Measurements from ENCODE around the gene G6PC2.
A peak's percentile ranks its signal among the peaks of the same experiment; 100 is the strongest.

The G6PC2 gene

DNA sequence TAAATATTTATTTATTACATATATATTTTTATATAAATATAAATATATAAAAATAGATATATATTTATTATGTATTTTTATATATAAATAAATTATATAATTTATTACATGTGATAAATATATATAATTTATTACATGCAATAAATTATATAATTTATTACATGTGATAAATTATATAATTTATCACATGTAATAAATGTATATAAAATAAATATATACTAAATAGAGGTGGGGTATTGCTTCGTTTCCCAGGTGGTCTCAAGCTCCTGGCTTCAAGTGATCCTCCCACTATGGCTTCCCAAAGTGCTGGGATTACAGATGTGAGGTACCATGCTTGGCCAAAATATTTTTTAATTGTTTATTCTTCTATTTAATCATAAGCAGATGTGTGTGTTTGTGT, 3.6 kb upstream of the G6PC2 start:
- Histone ChIP-seq H3K36me3 (ENCODE audit: control insufficient read depth in 2 of 2, insufficient read depth in 2 of 2, low read length in 2 of 2) (no peaks in the 10 kb centered on the region), H3K4me1 (ENCODE audit: control insufficient read depth in 2 of 2, insufficient read depth in 2 of 2, low read length in 2 of 2) (no peaks in the 10 kb centered on the region), H3K9me3 (ENCODE audit: control insufficient read depth in 2 of 2, low read length in 2 of 2) (no peaks in the 10 kb centered on the region), H3K4me3 (ENCODE audit: low read length in 2 of 2) (no peak overlapping the region), H3K9ac (ENCODE audit: low read depth in 1 of 2, low read length in 2 of 2) (no peak overlapping the region), H3K27me3 (ENCODE audit: control insufficient read depth in 2 of 2, insufficient read depth in 2 of 2, low read length in 2 of 2) (no peaks in the 10 kb centered on the region), H3K27ac (ENCODE audit: low read depth in 2 of 2, low read length in 2 of 2) (no peak overlapping the region)

DNA sequence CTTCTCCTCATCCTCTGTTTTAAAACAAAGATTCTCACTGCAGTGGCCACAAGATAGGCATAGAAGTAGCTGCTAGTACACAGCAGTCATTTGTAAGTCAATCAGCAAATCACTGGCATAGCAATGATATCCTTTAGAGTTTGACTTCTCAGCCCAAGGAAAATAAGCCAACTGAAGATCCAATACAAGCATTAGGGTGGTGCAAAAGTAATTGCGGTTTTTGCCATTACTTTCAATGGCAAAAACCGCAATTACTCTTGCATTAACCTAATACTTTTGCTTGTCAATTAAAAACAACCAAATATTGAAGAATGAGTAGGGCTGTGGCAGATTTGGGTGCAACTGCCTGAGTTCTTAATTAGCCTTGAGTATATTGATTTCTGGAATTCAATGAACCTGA, 2.8 kb downstream of the G6PC2 start:
- Histone ChIP-seq H3K9ac (ENCODE audit: low read depth in 1 of 2, low read length in 2 of 2) (no peak overlapping the region), H3K27ac (ENCODE audit: low read depth in 2 of 2, low read length in 2 of 2) (no peak overlapping the region), H3K36me3 (ENCODE audit: control insufficient read depth in 2 of 2, insufficient read depth in 2 of 2, low read length in 2 of 2) (no peaks in the 10 kb centered on the region), H3K4me3 (ENCODE audit: low read length in 2 of 2) (no peak overlapping the region), H3K4me1 (ENCODE audit: control insufficient read depth in 2 of 2, insufficient read depth in 2 of 2, low read length in 2 of 2) (no peaks in the 10 kb centered on the region), H3K27me3 (ENCODE audit: control insufficient read depth in 2 of 2, insufficient read depth in 2 of 2, low read length in 2 of 2) (no peaks in the 10 kb centered on the region), H3K9me3 (ENCODE audit: control insufficient read depth in 2 of 2, low read length in 2 of 2) (no peaks in the 10 kb centered on the region)

DNA sequence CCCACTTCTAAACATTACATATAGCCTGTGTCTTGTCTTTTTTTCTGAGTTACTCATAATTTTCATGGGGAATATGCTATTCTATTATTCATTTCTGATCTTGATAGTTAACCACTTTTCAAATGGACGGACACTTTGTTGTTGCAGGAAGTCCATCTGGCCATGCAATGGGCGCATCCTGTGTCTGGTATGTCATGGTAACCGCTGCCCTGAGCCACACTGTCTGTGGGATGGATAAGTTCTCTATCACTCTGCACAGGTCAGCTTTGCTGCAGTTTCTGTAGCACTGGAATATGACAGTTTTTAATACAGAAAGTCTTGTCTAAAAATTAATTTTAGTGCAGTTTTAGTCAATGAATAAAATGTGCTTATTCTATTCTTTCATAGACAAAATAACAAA, 3.3 kb downstream of the G6PC2 start:
- no peaks in the 10 kb centered on the region for H3K36me3 ChIP-seq (ENCODE audit: control insufficient read depth in 2 of 2, insufficient read depth in 2 of 2, low read length in 2 of 2)
- H3K4me3 ChIP-seq (ENCODE audit: low read length in 2 of 2), result no peak overlapping the region

DNA sequence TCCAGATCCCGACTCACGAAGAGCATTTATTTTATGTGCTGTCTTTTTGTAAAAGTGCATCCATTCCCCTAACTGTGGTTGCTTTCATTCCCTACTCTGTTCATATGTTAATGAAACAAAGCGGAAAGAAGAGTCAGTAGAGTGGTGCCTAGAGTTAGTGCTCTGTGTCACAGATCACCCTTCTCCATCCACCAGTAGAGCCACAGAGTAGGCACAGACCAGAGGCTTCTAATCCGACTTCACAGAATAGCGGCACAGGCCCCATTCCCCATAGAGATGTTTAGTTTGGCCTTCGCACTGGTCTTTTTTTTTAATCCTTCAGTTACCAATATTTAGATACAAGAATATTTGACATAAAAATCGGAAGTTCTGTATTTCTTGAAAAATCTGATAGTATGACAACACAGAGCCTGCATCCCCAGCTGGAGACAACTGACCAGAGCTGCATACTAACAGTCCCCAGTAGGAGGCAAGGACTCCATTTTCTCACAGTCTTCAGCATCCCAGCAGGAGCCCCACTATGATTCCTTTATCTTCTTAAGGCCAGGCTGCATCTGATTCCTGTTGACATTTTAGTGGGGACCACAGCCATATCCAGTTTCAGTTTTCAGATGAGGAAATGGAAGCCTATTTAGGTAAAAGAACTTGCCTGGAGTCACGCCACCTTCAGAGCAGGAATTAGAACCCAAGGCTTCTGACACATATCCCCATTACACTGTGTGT, 7.0 kb downstream of the G6PC2 start:
- Histone ChIP-seq H3K36me3 (ENCODE audit: control insufficient read depth in 2 of 2, insufficient read depth in 2 of 2, low read length in 2 of 2) (no peaks in the 10 kb centered on the region), H3K4me1 (ENCODE audit: control insufficient read depth in 2 of 2, insufficient read depth in 2 of 2, low read length in 2 of 2) (no peaks in the 10 kb centered on the region), H3K27ac (ENCODE audit: low read depth in 2 of 2, low read length in 2 of 2) (no peak overlapping the region), H3K27me3 (ENCODE audit: control insufficient read depth in 2 of 2, insufficient read depth in 2 of 2, low read length in 2 of 2) (peaks cover 3 to 5% of the 10 kb centered on the region in 2 donors), H3K9ac (ENCODE audit: low read depth in 1 of 2, low read length in 2 of 2) (no peak overlapping the region), H3K4me3 (ENCODE audit: low read length in 2 of 2) (no peak overlapping the region), H3K9me3 (ENCODE audit: control insufficient read depth in 2 of 2, low read length in 2 of 2) (no peaks in the 10 kb centered on the region)

More for the DNA sequence above, 3.3 kb downstream of the G6PC2 start:
- Histone ChIP-seq H3K27ac (ENCODE audit: low read depth in 2 of 2, low read length in 2 of 2) (no peak overlapping the region), H3K9ac (ENCODE audit: low read depth in 1 of 2, low read length in 2 of 2) (no peak overlapping the region), H3K27me3 (ENCODE audit: control insufficient read depth in 2 of 2, insufficient read depth in 2 of 2, low read length in 2 of 2) (no peaks in the 10 kb centered on the region), H3K4me1 (ENCODE audit: control insufficient read depth in 2 of 2, insufficient read depth in 2 of 2, low read length in 2 of 2) (no peaks in the 10 kb centered on the region), H3K9me3 (ENCODE audit: control insufficient read depth in 2 of 2, low read length in 2 of 2) (no peaks in the 10 kb centered on the region)

DNA sequence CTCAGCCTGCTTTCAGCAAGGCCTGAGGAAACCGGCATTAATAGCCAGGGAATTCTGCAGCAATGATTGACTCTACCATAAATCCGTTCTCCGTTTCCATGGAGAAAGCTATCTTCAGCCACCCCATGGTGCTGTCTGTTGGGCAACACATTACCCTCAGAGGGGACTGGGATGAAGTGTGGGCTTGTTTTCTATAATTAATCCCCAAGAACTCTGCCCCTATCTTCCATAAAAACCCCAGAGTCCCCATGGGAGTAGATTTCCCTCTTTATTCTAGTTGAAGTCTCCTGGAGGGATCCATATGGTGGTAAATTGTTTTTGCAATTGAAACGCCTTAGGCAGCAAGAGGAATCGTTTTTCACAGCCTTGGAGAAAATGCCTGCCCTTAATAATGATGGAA, 9.2 kb downstream of the G6PC2 start:
- H3K27me3 ChIP-seq (ENCODE audit: control insufficient read depth in 2 of 2, insufficient read depth in 2 of 2, low read length in 2 of 2), result peaks cover 3 to 9% of the 10 kb centered on the region in 2 donors
- H3K36me3 ChIP-seq (ENCODE audit: control insufficient read depth in 2 of 2, insufficient read depth in 2 of 2, low read length in 2 of 2), result no peaks in the 10 kb centered on the region
- H3K4me3 ChIP-seq (ENCODE audit: low read length in 2 of 2), result no peak overlapping the region
- H3K9ac ChIP-seq (ENCODE audit: low read depth in 1 of 2, low read length in 2 of 2), result no peak overlapping the region
- no peaks in the 10 kb centered on the region for H3K4me1 ChIP-seq (ENCODE audit: control insufficient read depth in 2 of 2, insufficient read depth in 2 of 2, low read length in 2 of 2)
- H3K27ac ChIP-seq (ENCODE audit: low read depth in 2 of 2, low read length in 2 of 2), result no peak overlapping the region
- H3K9me3 ChIP-seq (ENCODE audit: control insufficient read depth in 2 of 2, low read length in 2 of 2), result no peaks in the 10 kb centered on the region

DNA sequence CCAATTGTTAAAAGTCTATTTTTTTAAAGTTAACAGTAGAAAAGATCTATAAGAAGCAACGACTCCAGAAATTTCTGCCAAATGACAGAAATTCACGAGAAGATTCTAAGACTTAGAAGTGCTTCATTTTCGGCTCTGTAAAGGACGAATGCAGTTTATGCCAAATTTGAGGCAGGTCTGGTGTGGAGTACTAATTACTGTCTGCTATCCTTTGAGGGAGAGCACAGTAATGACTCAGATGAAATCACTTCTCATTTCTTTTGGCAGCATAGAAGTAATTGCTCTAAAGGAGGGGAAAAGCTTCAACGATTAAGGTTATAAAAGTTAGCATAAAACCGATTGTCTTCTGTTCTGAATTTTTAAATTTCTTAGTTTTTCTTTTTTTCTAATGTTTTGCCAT, 11.4 kb downstream of the G6PC2 start:
- H3K4me3 ChIP-seq (ENCODE audit: low read length in 2 of 2), result no peak overlapping the region
- H3K9ac ChIP-seq (ENCODE audit: low read depth in 1 of 2, low read length in 2 of 2), result no peak overlapping the region

DNA sequence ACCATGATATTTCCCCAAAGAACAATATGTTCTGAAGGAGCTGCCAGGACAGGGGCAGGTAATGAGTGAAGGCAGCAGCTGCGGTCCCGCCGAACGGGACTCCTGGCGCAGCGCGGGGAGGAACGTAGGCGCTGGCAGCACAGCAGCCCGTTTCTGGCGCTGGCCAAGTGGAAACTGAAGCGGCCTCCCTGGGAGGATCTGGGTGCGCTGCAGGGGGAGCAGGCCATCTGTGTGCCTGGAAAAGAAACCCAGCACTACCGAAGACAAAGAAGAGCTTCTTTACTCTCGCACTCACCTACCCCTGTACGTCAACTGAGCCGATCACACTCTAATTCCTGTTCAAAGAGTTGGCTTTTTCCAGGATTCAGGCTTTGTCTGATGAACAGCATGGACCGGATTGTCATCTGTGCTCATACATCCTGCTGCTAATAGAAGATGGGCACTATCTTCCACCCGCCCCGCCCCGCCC, 11.8 kb downstream of the G6PC2 start:
- Histone ChIP-seq H3K27ac (ENCODE audit: low read depth in 2 of 2, low read length in 2 of 2) (no peak overlapping the region), H3K9ac (ENCODE audit: low read depth in 1 of 2, low read length in 2 of 2) (no peak overlapping the region), H3K4me1 (ENCODE audit: control insufficient read depth in 2 of 2, insufficient read depth in 2 of 2, low read length in 2 of 2) (no peaks in the 10 kb centered on the region), H3K36me3 (ENCODE audit: control insufficient read depth in 2 of 2, insufficient read depth in 2 of 2, low read length in 2 of 2) (no peaks in the 10 kb centered on the region), H3K4me3 (ENCODE audit: low read length in 2 of 2) (peak overlapping the region; percentile 26 to 37), H3K9me3 (ENCODE audit: control insufficient read depth in 2 of 2, low read length in 2 of 2) (no peaks in the 10 kb centered on the region), H3K27me3 (ENCODE audit: control insufficient read depth in 2 of 2, insufficient read depth in 2 of 2, low read length in 2 of 2) (peaks cover 3 to 9% of the 10 kb centered on the region in 2 donors)

More for the DNA sequence above, 11.4 kb downstream of the G6PC2 start:
- no peaks in the 10 kb centered on the region for H3K4me1 ChIP-seq (ENCODE audit: control insufficient read depth in 2 of 2, insufficient read depth in 2 of 2, low read length in 2 of 2)
- no peaks in the 10 kb centered on the region for H3K36me3 ChIP-seq (ENCODE audit: control insufficient read depth in 2 of 2, insufficient read depth in 2 of 2, low read length in 2 of 2)
- H3K27ac ChIP-seq (ENCODE audit: low read depth in 2 of 2, low read length in 2 of 2), result no peak overlapping the region
- peaks cover 3 to 9% of the 10 kb centered on the region in 2 donors for H3K27me3 ChIP-seq (ENCODE audit: control insufficient read depth in 2 of 2, insufficient read depth in 2 of 2, low read length in 2 of 2)
- H3K9me3 ChIP-seq (ENCODE audit: control insufficient read depth in 2 of 2, low read length in 2 of 2), result no peaks in the 10 kb centered on the region

DNA sequence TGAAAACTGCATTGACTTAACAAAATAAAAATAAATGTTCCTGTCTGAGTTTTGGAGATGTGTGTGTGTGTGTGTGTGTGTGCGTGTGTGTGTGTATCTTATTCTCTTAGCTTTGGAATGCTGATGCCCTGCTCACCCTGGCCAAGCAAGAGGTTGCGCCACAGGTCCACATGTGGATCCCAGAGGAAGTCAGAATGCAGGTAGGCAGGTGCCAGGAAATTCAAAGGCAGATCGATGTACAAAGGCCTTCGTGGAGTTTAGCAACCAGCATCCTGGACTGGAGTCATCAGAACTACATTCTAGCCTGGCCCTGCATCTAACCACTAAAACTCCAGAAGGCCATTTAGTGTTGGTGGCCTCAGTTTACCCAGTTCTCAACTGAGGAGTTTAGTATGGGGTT, 12.4 kb downstream of the G6PC2 start:
- H3K4me1 ChIP-seq (ENCODE audit: control insufficient read depth in 2 of 2, insufficient read depth in 2 of 2, low read length in 2 of 2), result no peaks in the 10 kb centered on the region
- no peak overlapping the region for H3K4me3 ChIP-seq (ENCODE audit: low read length in 2 of 2)
- H3K27ac ChIP-seq (ENCODE audit: low read depth in 2 of 2, low read length in 2 of 2), result no peak overlapping the region
- H3K9me3 ChIP-seq (ENCODE audit: control insufficient read depth in 2 of 2, low read length in 2 of 2), result no peaks in the 10 kb centered on the region
- H3K27me3 ChIP-seq (ENCODE audit: control insufficient read depth in 2 of 2, insufficient read depth in 2 of 2, low read length in 2 of 2), result peaks cover 3 to 9% of the 10 kb centered on the region in 2 donors
- H3K36me3 ChIP-seq (ENCODE audit: control insufficient read depth in 2 of 2, insufficient read depth in 2 of 2, low read length in 2 of 2), result no peaks in the 10 kb centered on the region
- H3K9ac ChIP-seq (ENCODE audit: low read depth in 1 of 2, low read length in 2 of 2), result no peak overlapping the region

DNA sequence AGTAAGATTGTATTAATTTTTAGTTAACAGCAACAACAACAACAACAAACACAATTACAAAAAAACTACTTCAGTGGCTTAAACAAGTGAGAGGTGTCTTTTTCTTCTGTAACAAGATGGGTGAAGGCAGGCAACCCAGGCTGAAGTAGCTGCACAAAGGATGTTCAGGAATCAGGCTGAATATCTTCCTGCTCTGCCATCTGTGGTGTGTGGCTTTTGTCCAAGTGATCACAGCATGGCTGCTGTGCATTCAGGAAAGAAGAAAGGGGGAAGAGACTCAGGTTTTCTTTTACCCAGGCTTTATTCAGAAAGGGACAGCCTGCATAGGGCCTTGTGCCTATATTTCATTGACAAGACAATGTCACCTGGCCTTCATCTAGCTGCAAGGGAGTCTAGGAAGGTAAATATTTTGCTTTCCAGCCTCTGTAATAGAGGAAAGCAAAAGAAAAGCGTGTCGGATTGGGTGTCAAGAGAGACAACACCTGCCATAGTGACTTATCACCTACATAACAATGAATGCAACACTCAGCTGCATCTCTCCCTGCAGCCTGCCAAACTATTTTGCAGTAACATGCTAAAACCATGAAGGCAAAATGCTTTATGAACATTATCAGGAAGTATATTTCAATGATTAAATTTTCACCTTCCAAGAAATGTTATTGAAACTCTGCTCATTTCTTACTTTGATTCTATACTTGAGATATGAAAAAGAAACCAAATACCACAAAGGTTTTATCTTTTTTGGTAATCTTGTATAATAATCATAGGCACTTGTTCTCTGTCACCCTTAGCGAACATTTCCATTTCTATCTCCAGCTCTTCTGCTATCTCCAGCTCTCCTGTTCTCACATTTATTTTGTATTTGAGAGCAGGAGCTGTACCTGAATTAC, 14.6 kb downstream of the G6PC2 start:
- H3K9ac ChIP-seq (ENCODE audit: low read depth in 1 of 2, low read length in 2 of 2), result no peak overlapping the region
- no peaks in the 10 kb centered on the region for H3K9me3 ChIP-seq (ENCODE audit: control insufficient read depth in 2 of 2, low read length in 2 of 2)
- no peaks in the 10 kb centered on the region for H3K4me1 ChIP-seq (ENCODE audit: control insufficient read depth in 2 of 2, insufficient read depth in 2 of 2, low read length in 2 of 2)
- no peak overlapping the region for H3K27ac ChIP-seq (ENCODE audit: low read depth in 2 of 2, low read length in 2 of 2)
- H3K27me3 ChIP-seq (ENCODE audit: control insufficient read depth in 2 of 2, insufficient read depth in 2 of 2, low read length in 2 of 2), result peaks cover 3 to 9% of the 10 kb centered on the region in 2 donors
- no peak overlapping the region for H3K4me3 ChIP-seq (ENCODE audit: low read length in 2 of 2)
- no peaks in the 10 kb centered on the region for H3K36me3 ChIP-seq (ENCODE audit: control insufficient read depth in 2 of 2, insufficient read depth in 2 of 2, low read length in 2 of 2)

DNA sequence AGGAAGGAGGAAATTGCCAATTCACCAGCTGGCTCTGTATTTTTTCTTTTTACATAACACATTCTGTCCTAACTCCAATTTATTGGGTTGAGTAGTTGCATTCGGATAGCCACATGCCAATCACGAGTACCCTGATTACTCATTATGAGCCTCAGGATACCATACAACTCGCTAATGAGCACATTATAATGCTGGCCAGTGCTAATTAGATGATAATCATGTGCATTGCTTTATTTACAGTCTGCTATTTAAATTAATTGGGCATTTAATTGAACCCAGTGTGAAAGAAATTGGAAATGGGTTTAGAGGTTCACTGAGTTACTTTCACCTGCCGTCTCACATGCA, 15.2 kb downstream of the G6PC2 start:
- H3K9me3 ChIP-seq (ENCODE audit: control insufficient read depth in 2 of 2, low read length in 2 of 2), result no peaks in the 10 kb centered on the region
- no peak overlapping the region for H3K27ac ChIP-seq (ENCODE audit: low read depth in 2 of 2, low read length in 2 of 2)
- H3K36me3 ChIP-seq (ENCODE audit: control insufficient read depth in 2 of 2, insufficient read depth in 2 of 2, low read length in 2 of 2), result no peaks in the 10 kb centered on the region
- peaks cover 3 to 9% of the 10 kb centered on the region in 2 donors for H3K27me3 ChIP-seq (ENCODE audit: control insufficient read depth in 2 of 2, insufficient read depth in 2 of 2, low read length in 2 of 2)
- no peaks in the 10 kb centered on the region for H3K4me1 ChIP-seq (ENCODE audit: control insufficient read depth in 2 of 2, insufficient read depth in 2 of 2, low read length in 2 of 2)
- no peak overlapping the region for H3K9ac ChIP-seq (ENCODE audit: low read depth in 1 of 2, low read length in 2 of 2)
- no peak overlapping the region for H3K4me3 ChIP-seq (ENCODE audit: low read length in 2 of 2)
